ENCODE results near the gene OR5K4.

- no peak for TF ChIP-seq CTCF (IDR thresholded peaks at IDR 0.05)
- TF ChIP-seq POLR2A (IDR thresholded peaks at IDR 0.05) = no peak
- no peak for TF ChIP-seq POLR2AphosphoS5 (IDR thresholded peaks at IDR 0.05; ENCODE audit: insufficient read depth in 1 of 2, low read depth in 1 of 2)
These were observed 22.3 kb upstream of the OR5K4 start for GRCh38 chr3:98331329-98331728.

Measured in vagina (tissue), 2 donors.